VCaP (cell line): Measurements from ENCODE around the gene PFN3.
A peak's percentile ranks its signal among the peaks of the same experiment; 100 is the strongest.

ENCODE experiments used
- H3K27ac ChIP-seq: fragments of 450-650 bp; 2 replicates; pipeline ENCODE4 v1.5.1; 2017
- CTCF ChIP-seq: fragments of 450-650 bp; conservative IDR thresholded peaks from 2 replicates; pipeline ENCODE4 v1.5.1; 2017; ENCODE audit warnings: mild to moderate bottlenecking, moderate library complexity

Gene PFN3

GRCh38 chr5:177399997-177400868, at the start of gene PFN3:
Gene PFN3, minus strand, starts transcription at chr5:177400661. Its CDS starts 85 bp downstream, at chr5:177400576.
- no peak for TF ChIP-seq CTCF
- peak within 1 kb of the TSS; percentile 99 for H3K27ac ChIP-seq

- no peak for TF ChIP-seq CTCF
- H3K27ac ChIP-seq: peak overlapping the region; percentile 97
These were observed 48.9 kb upstream of the PFN3 start for GRCh38 chr5:177449140-177450061.

- TF ChIP-seq CTCF: no peak
- peak overlapping the region; percentile 97 for H3K27ac ChIP-seq
These were observed 47.9 kb upstream of the PFN3 start for GRCh38 chr5:177448244-177448950.

- TF ChIP-seq CTCF: no peak
- H3K27ac ChIP-seq: peak overlapping the region; percentile 97
These were observed 47.3 kb upstream of the PFN3 start for GRCh38 chr5:177447611-177448243.

GRCh38 chr5:177447066-177447610, 46.7 kb upstream of the PFN3 start:
- TF ChIP-seq CTCF: no peak
- peak overlapping the region; percentile 97 for H3K27ac ChIP-seq

- H3K27ac ChIP-seq: peak within 1 kb of the TSS; percentile 97
- TF ChIP-seq CTCF: peak; percentile 19; the same call in 1 of the 2 replicates
These were observed 46.0 kb upstream of the PFN3 start, which contains the start of gene PRR7 for GRCh38 chr5:177446200-177447065. Gene PRR7, plus strand, starts transcription at chr5:177446814. Its CDS starts 8,254 bp downstream, at chr5:177455068.
